WTC11 (cell line): ENCODE results near the gene ATP8B4.

Source experiments
- CTCF ChIP-seq: fragments of 200-600 bp; IDR thresholded peaks from 2 replicates; pipeline ENCODE4 v1.8.0; 2022; ENCODE audit warnings: antibody characterized with exemption
- ERG ChIP-seq: fragments of 250-450 bp; sonication (Bioruptor Pico); IDR thresholded peaks from 2 replicates; pipeline ENCODE4 v1.8.0; 2021; ENCODE audit warnings: mild to moderate bottlenecking
- HMGA2 ChIP-seq: fragments of 250-450 bp; sonication (Bioruptor Pico); IDR thresholded peaks from 2 replicates; pipeline ENCODE4 v1.4.0; 2021; ENCODE audit warnings: mild to moderate bottlenecking, moderate library complexity
- HMGXB4 ChIP-seq: sonication (generic); formaldehyde crosslinking; IDR thresholded peaks from 2 replicates; pipeline ENCODE4 v1.8.1; 2023; ENCODE audit warnings: mild to moderate bottlenecking, moderate library complexity, missing genetic modification reagents

GRCh38 chr15:49810720-49811119 is 308.3 kb downstream of the ATP8B4 start:
- TF ChIP-seq HMGXB4 (no peak), ERG (CRISPR knock-in tag) (no peak), HMGA2 (CRISPR knock-in tag) (no peak), CTCF (no peak)
